MM.1S (cell line): ENCODE data around the gene ACTR5.

Experiments
- EZH2 ChIP-seq: fragments of 300-600 bp; sonication (generic); optimal IDR thresholded peaks from 2 replicates; pipeline ENCODE3; 2017; ENCODE audit warnings: low read depth, mild to moderate bottlenecking, antibody characterized with exemption, low read length, mixed read lengths
- EZH2phosphoT487 ChIP-seq: fragments of 300-600 bp; sonication (generic); IDR thresholded peaks from 2 replicates; pipeline ENCODE4 v1.6.1; 2018; ENCODE audit warnings: antibody characterized with exemption, low read length
- TF ChIP-seq, protein P1 (sequence below): fragments of 300-600 bp; sonication (generic); IDR thresholded peaks from 2 replicates; pipeline ENCODE4 v1.5.1; 2016; ENCODE audit warnings: antibody characterized with exemption, low read length, mixed read lengths

DNA sequence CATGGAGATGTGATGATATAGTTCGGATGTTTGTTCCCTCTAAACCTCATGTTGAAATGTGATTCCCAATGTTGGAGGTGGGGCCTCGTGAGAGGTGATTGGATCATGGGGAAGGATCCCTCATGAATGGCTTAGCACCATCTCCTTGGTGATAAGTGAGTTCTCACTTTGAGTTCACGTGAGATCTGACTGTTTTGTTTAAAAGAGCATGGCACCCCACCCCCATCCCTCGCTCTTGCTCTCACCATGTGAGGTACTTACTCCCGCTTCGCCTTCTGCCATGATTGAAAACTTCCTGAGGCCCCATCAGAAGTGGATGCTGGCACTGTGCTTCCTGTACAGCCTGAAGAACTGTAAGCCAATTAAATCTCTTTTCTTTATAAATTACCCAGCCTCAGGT, 13.1 kb upstream of the ACTR5 start:
- TF ChIP-seq, protein P1, sequence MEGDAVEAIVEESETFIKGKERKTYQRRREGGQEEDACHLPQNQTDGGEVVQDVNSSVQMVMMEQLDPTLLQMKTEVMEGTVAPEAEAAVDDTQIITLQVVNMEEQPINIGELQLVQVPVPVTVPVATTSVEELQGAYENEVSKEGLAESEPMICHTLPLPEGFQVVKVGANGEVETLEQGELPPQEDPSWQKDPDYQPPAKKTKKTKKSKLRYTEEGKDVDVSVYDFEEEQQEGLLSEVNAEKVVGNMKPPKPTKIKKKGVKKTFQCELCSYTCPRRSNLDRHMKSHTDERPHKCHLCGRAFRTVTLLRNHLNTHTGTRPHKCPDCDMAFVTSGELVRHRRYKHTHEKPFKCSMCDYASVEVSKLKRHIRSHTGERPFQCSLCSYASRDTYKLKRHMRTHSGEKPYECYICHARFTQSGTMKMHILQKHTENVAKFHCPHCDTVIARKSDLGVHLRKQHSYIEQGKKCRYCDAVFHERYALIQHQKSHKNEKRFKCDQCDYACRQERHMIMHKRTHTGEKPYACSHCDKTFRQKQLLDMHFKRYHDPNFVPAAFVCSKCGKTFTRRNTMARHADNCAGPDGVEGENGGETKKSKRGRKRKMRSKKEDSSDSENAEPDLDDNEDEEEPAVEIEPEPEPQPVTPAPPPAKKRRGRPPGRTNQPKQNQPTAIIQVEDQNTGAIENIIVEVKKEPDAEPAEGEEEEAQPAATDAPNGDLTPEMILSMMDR: no peak
- no peak for TF ChIP-seq EZH2
- no peak for TF ChIP-seq EZH2phosphoT487
